AG10803 (cell line): Measurements from ENCODE around the gene SIL1.

Source experiments
- DNase-seq: peaks from one replicate; pipeline ENCODE4 v3.0.0; 2010; ENCODE audit warnings: low read depth
- H3K4me3 ChIP-seq: 2 replicates; pipeline ENCODE4 v1.5.1; 2011; ENCODE audit warnings: mild to moderate bottlenecking, low read length, control low read depth
- CTCF ChIP-seq: conservative IDR thresholded peaks from 2 replicates; pipeline ENCODE4 v1.5.1; 2011; ENCODE audit warnings: mild to moderate bottlenecking, low read length, control low read depth, inconsistent platforms

SIL1 gene

GRCh38 chr5:139148986-139149385 is 49.2 kb downstream of the SIL1 start:
- no peak for DNase-seq
- H3K4me3 ChIP-seq = no peak overlapping the region
- no peak for TF ChIP-seq CTCF

GRCh38 chr5:139148306-139148705 is 49.9 kb downstream of the SIL1 start:
- DNase-seq = no peak

GRCh38 chr5:139147483-139148087 is 50.6 kb downstream of the SIL1 start:
- DNase-seq = peak; percentile 77
- H3K4me3 ChIP-seq = no peak overlapping the region
- TF ChIP-seq CTCF = no peak

More at GRCh38 chr5:139148306-139148705, 49.9 kb downstream of the SIL1 start:
- no peak for TF ChIP-seq CTCF
- H3K4me3 ChIP-seq = no peak overlapping the region

- H3K4me3 ChIP-seq = no peak overlapping the region
- no peak for TF ChIP-seq CTCF
- DNase-seq = no peak
Observed at GRCh38 chr5:139146809-139147482, 51.2 kb downstream of the SIL1 start.

GRCh38 chr5:139141446-139142204 is 56.5 kb downstream of the SIL1 start:
- TF ChIP-seq CTCF = no peak
- DNase-seq = peak; percentile 34
- H3K4me3 ChIP-seq = no peak overlapping the region

- DNase-seq = peak; percentile 81
- TF ChIP-seq CTCF = no peak
- peak overlapping the region; percentile 15; the same call in 1 of the 2 replicates for H3K4me3 ChIP-seq
Observed at GRCh38 chr5:139140591-139141071, 57.5 kb downstream of the SIL1 start.
